SK-N-SH treated with all-trans-retinoic acid at 6 μM for 48 hours (cell line): Measurements from ENCODE around the gene ALPK3.

Experiments
- ATAC-seq: fragments of 200-7000 bp; cut with Tn5 transposase; 3 replicates; pipeline ENCODE4 v1.9.1; 2020; ENCODE audit warnings: mild to moderate bottlenecking, moderate library complexity
- ARNTL ChIP-seq: fragments of 450-650 bp; formaldehyde crosslinking; IDR thresholded peaks from 2 replicates; pipeline ENCODE4 v1.5.0; 2020; ENCODE audit warnings: low read depth, mild to moderate bottlenecking, moderate library complexity, borderline replicate concordance
- BACH2 ChIP-seq: fragments of 250-450 bp; sonication (Bioruptor Pico); IDR thresholded peaks from 2 replicates; pipeline ENCODE4 v1.9.0; 2021; ENCODE audit warnings: mild to moderate bottlenecking, borderline replicate concordance
- CSDC2 ChIP-seq: fragments of 250-450 bp; sonication (Bioruptor Pico); IDR thresholded peaks from 2 replicates; pipeline ENCODE4 v1.5.0; 2020; ENCODE audit warnings: mild to moderate bottlenecking, moderate library complexity
- CSRNP3 ChIP-seq: fragments of 250-450 bp; sonication (Bioruptor Pico); IDR thresholded peaks from 2 replicates; pipeline ENCODE4 v1.5.1; 2021; ENCODE audit warnings: mild to moderate bottlenecking, moderate library complexity
- ESRRG ChIP-seq: fragments of 250-450 bp; sonication (Bioruptor Pico); IDR thresholded peaks from 2 replicates; pipeline ENCODE4 v1.6.1; 2021; ENCODE audit warnings: mild to moderate bottlenecking
- GLIS3 ChIP-seq: fragments of 250-450 bp; sonication (Bioruptor Pico); IDR thresholded peaks from 2 replicates; pipeline ENCODE4 v1.5.0; 2020; ENCODE audit warnings: mild to moderate bottlenecking, moderate library complexity
- ISL1 ChIP-seq: fragments of 250-450 bp; sonication (Bioruptor Pico); IDR thresholded peaks from 2 replicates; pipeline ENCODE4 v2.1.2; 2022; ENCODE audit warnings: mild to moderate bottlenecking, moderate library complexity
- PATZ1 ChIP-seq: fragments of 250-450 bp; sonication (Bioruptor Pico); IDR thresholded peaks from 2 replicates; pipeline ENCODE4 v1.8.0; 2020; ENCODE audit warnings: mild to moderate bottlenecking, moderate library complexity, borderline replicate concordance
- RARB ChIP-seq: fragments of 250-450 bp; sonication (Bioruptor Pico); IDR thresholded peaks from 2 replicates; pipeline ENCODE4 v1.8.0; 2021; ENCODE audit warnings: mild to moderate bottlenecking, moderate library complexity
- SNAI2 ChIP-seq: fragments of 250-450 bp; sonication (Bioruptor Pico); IDR thresholded peaks from 2 replicates; pipeline ENCODE4 v1.5.0; 2020; ENCODE audit warnings: mild to moderate bottlenecking, moderate library complexity
- TOX ChIP-seq: fragments of 250-450 bp; sonication (Bioruptor Pico); IDR thresholded peaks from 2 replicates; pipeline ENCODE4 v1.8.0; 2021; ENCODE audit warnings: mild to moderate bottlenecking, moderate library complexity, borderline replicate concordance
- TSHZ2 ChIP-seq: fragments of 250-450 bp; sonication (Bioruptor Pico); IDR thresholded peaks from 2 replicates; pipeline ENCODE4 v1.5.0; 2020; ENCODE audit warnings: mild to moderate bottlenecking, moderate library complexity
- ZC3H10 ChIP-seq: fragments of 250-450 bp; sonication (Bioruptor Pico); IDR thresholded peaks from 2 replicates; pipeline ENCODE4 v1.5.1; 2021; ENCODE audit warnings: mild to moderate bottlenecking, moderate library complexity
- ZFP3 ChIP-seq: fragments of 250-450 bp; sonication (Bioruptor Pico); IDR thresholded peaks from 2 replicates; pipeline ENCODE4 v1.5.0; 2020; ENCODE audit warnings: mild to moderate bottlenecking, moderate library complexity
- ZFP30 ChIP-seq: fragments of 450-650 bp; formaldehyde crosslinking; IDR thresholded peaks from 2 replicates; pipeline ENCODE4 v1.5.0; 2022; ENCODE audit warnings: mild to moderate bottlenecking, moderate library complexity
- ZNF565 ChIP-seq: fragments of 450-650 bp; formaldehyde crosslinking; conservative IDR thresholded peaks from 2 replicates; pipeline ENCODE4 v1.5.0; 2020; ENCODE audit warnings: low read depth, mild to moderate bottlenecking, moderate library complexity
- ZNF70 ChIP-seq: fragments of 450-650 bp; formaldehyde crosslinking; IDR thresholded peaks from 2 replicates; pipeline ENCODE4 v1.5.0; 2020; ENCODE audit warnings: mild to moderate bottlenecking, moderate library complexity
- TF ChIP-seq, protein P1 (sequence below): fragments of 250-450 bp; sonication (Bioruptor Pico); IDR thresholded peaks from 2 replicates; pipeline ENCODE4 v1.8.0; 2021; ENCODE audit warnings: low read depth, mild to moderate bottlenecking, moderate library complexity, borderline replicate concordance
- TF ChIP-seq, protein P2 (sequence below): fragments of 250-450 bp; sonication (Bioruptor Pico); IDR thresholded peaks from 2 replicates; pipeline ENCODE4 v1.5.1; 2020; ENCODE audit warnings: low read depth, mild to moderate bottlenecking, moderate library complexity

Gene ALPK3

GRCh38 chr15:84797801-84798200 is 19.4 kb upstream of the ALPK3 start:
- no peak for ATAC-seq
- no peak for TF ChIP-seq ZFP3
- TF ChIP-seq ZNF565 (CRISPR knock-in tag): no peak
- TF ChIP-seq GLIS3 (CRISPR knock-in tag): no peak
- no peak for TF ChIP-seq TOX (CRISPR knock-in tag)
- TF ChIP-seq, protein P1, sequence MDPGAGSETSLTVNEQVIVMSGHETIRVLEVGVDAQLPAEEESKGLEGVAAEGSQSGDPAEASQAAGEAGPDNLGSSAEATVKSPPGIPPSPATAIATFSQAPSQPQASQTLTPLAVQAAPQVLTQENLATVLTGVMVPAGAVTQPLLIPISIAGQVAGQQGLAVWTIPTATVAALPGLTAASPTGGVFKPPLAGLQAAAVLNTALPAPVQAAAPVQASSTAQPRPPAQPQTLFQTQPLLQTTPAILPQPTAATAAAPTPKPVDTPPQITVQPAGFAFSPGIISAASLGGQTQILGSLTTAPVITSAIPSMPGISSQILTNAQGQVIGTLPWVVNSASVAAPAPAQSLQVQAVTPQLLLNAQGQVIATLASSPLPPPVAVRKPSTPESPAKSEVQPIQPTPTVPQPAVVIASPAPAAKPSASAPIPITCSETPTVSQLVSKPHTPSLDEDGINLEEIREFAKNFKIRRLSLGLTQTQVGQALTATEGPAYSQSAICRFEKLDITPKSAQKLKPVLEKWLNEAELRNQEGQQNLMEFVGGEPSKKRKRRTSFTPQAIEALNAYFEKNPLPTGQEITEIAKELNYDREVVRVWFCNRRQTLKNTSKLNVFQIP (CRISPR knock-in tag): no peak
- TF ChIP-seq, protein P2, sequence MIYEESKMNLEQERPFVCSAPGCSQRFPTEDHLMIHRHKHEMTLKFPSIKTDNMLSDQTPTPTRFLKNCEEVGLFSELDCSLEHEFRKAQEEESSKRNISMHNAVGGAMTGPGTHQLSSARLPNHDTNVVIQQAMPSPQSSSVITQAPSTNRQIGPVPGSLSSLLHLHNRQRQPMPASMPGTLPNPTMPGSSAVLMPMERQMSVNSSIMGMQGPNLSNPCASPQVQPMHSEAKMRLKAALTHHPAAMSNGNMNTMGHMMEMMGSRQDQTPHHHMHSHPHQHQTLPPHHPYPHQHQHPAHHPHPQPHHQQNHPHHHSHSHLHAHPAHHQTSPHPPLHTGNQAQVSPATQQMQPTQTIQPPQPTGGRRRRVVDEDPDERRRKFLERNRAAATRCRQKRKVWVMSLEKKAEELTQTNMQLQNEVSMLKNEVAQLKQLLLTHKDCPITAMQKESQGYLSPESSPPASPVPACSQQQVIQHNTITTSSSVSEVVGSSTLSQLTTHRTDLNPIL (CRISPR knock-in tag): no peak
- no peak for TF ChIP-seq SNAI2 (CRISPR knock-in tag)
- no peak for TF ChIP-seq TSHZ2
- TF ChIP-seq BACH2: no peak

- no peak for TF ChIP-seq CSRNP3 (CRISPR knock-in tag)
- no peak for TF ChIP-seq ARNTL (CRISPR knock-in tag)
- TF ChIP-seq ZFP30 (CRISPR knock-in tag): no peak
- TF ChIP-seq BACH2: no peak
- TF ChIP-seq ISL1 (CRISPR knock-in tag): no peak
- no peak for TF ChIP-seq ZNF565 (CRISPR knock-in tag)
- no peak for TF ChIP-seq GLIS3 (CRISPR knock-in tag)
- TF ChIP-seq ESRRG (CRISPR knock-in tag): no peak
- no peak for TF ChIP-seq CSDC2
- TF ChIP-seq ZFP3: no peak
- TF ChIP-seq TSHZ2: no peak
- no peak for TF ChIP-seq RARB (CRISPR knock-in tag)
- TF ChIP-seq ZC3H10 (CRISPR knock-in tag): no peak
- no peak for TF ChIP-seq TOX (CRISPR knock-in tag)
- TF ChIP-seq SNAI2 (CRISPR knock-in tag): no peak
- no peak for TF ChIP-seq ZNF70 (CRISPR knock-in tag)
- ATAC-seq: no peak
These were observed 18.7 kb upstream of the ALPK3 start for GRCh38 chr15:84798436-84798946.

DNA sequence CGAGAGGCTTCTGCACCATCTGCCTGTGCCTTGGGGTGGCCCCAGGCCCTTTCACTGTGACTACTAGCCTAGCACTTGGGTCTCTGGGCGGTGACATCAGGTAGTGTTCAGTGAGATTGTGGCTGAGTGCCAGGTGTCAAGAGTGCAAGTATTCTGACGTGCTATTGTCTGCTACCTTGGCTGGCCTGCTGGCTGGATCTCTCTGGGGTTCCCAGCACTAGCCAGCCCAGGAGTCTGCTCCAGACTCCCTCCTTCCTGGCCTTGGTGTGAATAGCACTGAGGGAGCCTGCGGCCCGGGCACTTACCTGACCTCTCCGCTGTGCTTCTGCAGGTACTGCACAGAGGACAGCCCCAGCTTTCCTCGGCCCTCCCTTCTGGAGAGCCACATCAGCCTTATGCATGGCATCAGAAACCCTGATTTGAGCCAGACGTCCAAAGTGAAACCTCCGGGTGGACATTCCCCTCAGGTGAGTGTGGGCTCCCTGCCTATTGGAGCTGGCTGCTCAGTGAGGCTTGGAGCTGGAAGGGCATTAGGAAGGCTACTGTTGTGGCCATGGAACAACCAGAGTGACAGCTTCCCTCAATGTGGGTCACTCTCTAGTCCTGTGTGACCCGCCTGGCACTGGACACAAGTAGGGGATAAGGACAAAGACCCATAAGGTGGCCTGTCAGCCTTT is 17.5 kb upstream of the ALPK3 start:
- ATAC-seq: no peak; the same call in 2 of the 3 replicates
- TF ChIP-seq PATZ1 (CRISPR knock-in tag) (no peak), ZNF565 (CRISPR knock-in tag) (no peak), TOX (CRISPR knock-in tag) (no peak), CSDC2 (no peak), ZFP30 (CRISPR knock-in tag) (no peak), CSRNP3 (CRISPR knock-in tag) (no peak), ARNTL (CRISPR knock-in tag) (no peak), ZNF70 (CRISPR knock-in tag) (no peak), BACH2 (no peak), ZFP3 (no peak), ISL1 (CRISPR knock-in tag) (no peak), SNAI2 (CRISPR knock-in tag) (no peak)
- TF ChIP-seq, protein P2 (CRISPR knock-in tag): no peak
